Measurements from ENCODE around the gene BANP.
"Not testable (repeated sequence)": the region's sequence is repeated elsewhere in the genome, so short reads cannot be mapped to it uniquely, and the experiment has no call there.

The BANP gene

GRCh38 chr16:88014252-88014781 lies 63.1 kb downstream of the BANP start:
- DNase-seq, result no peak

GRCh38 chr16:88014954-88015805 lies 63.9 kb downstream of the BANP start:
- DNase-seq, result no peak

GRCh38 chr16:88015806-88016140 lies 64.5 kb downstream of the BANP start:
- DNase-seq, result no peak

GRCh38 chr16:88016386-88016785 lies 65.2 kb downstream of the BANP start:
- not testable (repeated sequence) for DNase-seq

- no peak for DNase-seq
Observed at GRCh38 chr16:88016964-88017363, 65.7 kb downstream of the BANP start.

- no peak for DNase-seq
Observed at GRCh38 chr16:88017587-88018101, 66.4 kb downstream of the BANP start.

- not testable (repeated sequence) for DNase-seq
Observed at GRCh38 chr16:88018382-88018781, 67.1 kb downstream of the BANP start.

- peak in 6 of 58 donors; percentile 6 to 50 (median 38) for DNase-seq
Observed at GRCh38 chr16:88019041-88019820, 68.0 kb downstream of the BANP start.

- DNase-seq, result no peak
Observed at GRCh38 chr16:88019821-88020515, 68.7 kb downstream of the BANP start.

- no peak for DNase-seq
Observed at GRCh38 chr16:88020516-88020885, 69.3 kb downstream of the BANP start.

- DNase-seq, result peak in 1 of 58 donors; percentile 11
Observed at GRCh38 chr16:88021041-88021970, 70.1 kb downstream of the BANP start.

- no peak for DNase-seq
Observed at GRCh38 chr16:88022076-88023042, 71.1 kb downstream of the BANP start.

GRCh38 chr16:88023366-88023765 lies 72.1 kb downstream of the BANP start:
- no peak for DNase-seq

- no peak for DNase-seq
Observed at GRCh38 chr16:88023786-88024185, 72.6 kb downstream of the BANP start.

- not testable (repeated sequence) for DNase-seq
Observed at GRCh38 chr16:88024491-88025085, 73.4 kb downstream of the BANP start.

- DNase-seq, result not testable (repeated sequence)
Observed at GRCh38 chr16:88025086-88025492, 73.9 kb downstream of the BANP start.

GRCh38 chr16:88025828-88026555 lies 74.8 kb downstream of the BANP start:
- DNase-seq, result not testable (repeated sequence)
